ENCODE data around the gene SRPRA. TPM values are rescaled to one million over a fixed set of nuclear protein-coding genes. Genes with fewer than 3 reads are reported as not detected.
"Not testable (repeated sequence)": the region's sequence is repeated elsewhere in the genome, so short reads cannot be mapped to it uniquely, and the experiment has no call there.

SRPRA gene
- total and polyA plus RNA-seq, 12 donors: 32.5 to 88.4 (median 75.1) TPM

DNA sequence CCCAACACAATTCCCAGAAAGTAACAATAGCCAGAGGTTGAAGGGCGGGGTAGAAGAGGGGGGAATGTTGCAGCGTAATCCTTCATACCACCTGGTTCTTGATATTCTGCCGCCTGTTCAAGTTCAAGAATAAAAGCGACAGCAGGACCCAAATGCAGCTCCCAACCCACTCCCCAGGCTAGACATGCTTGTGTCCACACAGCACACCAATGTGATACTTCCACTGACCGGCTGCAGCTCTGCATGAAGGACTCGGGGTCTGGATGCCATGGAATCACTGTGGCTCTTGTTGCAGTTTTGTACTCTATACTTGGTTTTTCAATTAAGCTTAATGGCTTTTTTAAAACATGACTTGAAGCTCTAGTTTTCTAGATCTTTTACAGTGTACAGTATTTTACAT is 6.5 kb downstream of the SRPRA start:
- Histone ChIP-seq H3K4me1 (peaks cover 0 to 9% (median under 1%) of the 10 kb centered on the region in 9 donors), H3K36me3 (peaks cover 0 to 90% (median 65%) of the 10 kb centered on the region in 9 donors), H3K4me3 (no peak overlapping the region), H3K27ac (no peak overlapping the region), H3K9me3 (no peaks in the 10 kb centered on the region), H3K27me3 (no peaks in the 10 kb centered on the region)
- no peak for ATAC-seq
- intact Hi-C loops (cut with DNase I): loop anchor here in 2 of 10 donors (10.0 kb wide), 2 partner anchors 47 to 337 kb away; partner anchors contain the start of genes FAM118B (in 1 of the 2) and RPUSD4 (in 1 of the 2)
- TF ChIP-seq, protein P1, sequence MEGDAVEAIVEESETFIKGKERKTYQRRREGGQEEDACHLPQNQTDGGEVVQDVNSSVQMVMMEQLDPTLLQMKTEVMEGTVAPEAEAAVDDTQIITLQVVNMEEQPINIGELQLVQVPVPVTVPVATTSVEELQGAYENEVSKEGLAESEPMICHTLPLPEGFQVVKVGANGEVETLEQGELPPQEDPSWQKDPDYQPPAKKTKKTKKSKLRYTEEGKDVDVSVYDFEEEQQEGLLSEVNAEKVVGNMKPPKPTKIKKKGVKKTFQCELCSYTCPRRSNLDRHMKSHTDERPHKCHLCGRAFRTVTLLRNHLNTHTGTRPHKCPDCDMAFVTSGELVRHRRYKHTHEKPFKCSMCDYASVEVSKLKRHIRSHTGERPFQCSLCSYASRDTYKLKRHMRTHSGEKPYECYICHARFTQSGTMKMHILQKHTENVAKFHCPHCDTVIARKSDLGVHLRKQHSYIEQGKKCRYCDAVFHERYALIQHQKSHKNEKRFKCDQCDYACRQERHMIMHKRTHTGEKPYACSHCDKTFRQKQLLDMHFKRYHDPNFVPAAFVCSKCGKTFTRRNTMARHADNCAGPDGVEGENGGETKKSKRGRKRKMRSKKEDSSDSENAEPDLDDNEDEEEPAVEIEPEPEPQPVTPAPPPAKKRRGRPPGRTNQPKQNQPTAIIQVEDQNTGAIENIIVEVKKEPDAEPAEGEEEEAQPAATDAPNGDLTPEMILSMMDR (IDR thresholded peaks at IDR 0.05): no peak
- no peak for DNase-seq
- WGBS, 2 donors: 93 to 94% methylated on average over 6 of the region's 6 CpGs

DNA sequence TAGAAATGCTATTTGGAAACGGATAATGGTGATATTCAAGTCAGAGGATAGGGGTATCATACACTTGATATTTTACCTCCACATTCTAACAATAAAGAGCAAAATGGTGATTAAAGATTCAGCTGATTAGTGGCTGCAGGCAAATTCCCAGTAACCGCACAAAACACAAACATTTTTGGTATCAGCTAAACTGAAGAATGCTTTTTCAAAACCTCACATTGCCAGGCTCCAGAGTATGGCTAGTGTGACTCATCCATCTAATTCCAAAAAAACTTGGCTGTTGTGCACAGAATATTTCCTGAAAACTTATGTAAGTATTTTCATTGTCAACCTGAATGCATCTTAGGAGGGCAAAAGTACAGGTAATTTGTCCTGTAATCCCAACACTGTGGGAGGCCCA is 10.9 kb downstream of the SRPRA start:
- peaks cover 0 to 90% (median 28%) of the 10 kb centered on the region in 9 donors for H3K36me3 ChIP-seq
- no peak overlapping the region for H3K27ac ChIP-seq
- no peaks in the 10 kb centered on the region for H3K9me3 ChIP-seq
- peaks cover 0 to 9% (median 0%) of the 10 kb centered on the region in 9 donors for H3K4me1 ChIP-seq
- H3K4me3 ChIP-seq: no peak overlapping the region
- intact Hi-C loops (cut with DNase I): loop anchor here in 1 of 10 donors (5.0 kb wide), 1 partner anchor 330 kb away; no protein-coding TSS in a partner anchor
- no peak for ATAC-seq
- TF ChIP-seq, protein P1 (IDR thresholded peaks at IDR 0.05): no peak
- no peak for DNase-seq
- H3K27me3 ChIP-seq: no peaks in the 10 kb centered on the region
- 95 to 99% methylated on average over 2 of the region's 2 CpGs for WGBS, 2 donors

DNA sequence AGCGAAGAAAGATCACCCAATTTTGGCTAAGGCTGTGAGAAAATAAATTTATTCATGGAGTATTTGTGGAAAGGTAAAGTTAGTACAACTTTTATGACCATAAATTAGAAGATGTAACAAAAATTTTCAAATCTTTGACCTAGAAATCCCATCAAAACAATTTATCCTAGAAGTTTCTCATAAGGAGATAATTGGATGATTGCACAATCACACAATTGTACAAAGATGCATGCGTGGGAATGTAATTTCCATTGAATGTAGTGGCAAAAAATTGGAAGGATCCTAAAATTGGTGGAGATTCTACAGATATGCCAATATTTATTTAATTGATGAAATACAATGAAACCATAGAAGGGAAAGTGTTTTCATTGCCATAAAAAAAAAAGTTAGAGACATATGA is 11.6 kb downstream of the SRPRA start:
- H3K36me3 ChIP-seq: peaks cover 0 to 90% (median 22%) of the 10 kb centered on the region in 9 donors
- WGBS, 2 donors: 94 to 95% methylated on average over 2 of the region's 2 CpGs
- H3K4me1 ChIP-seq: peaks cover 0 to 9% (median 0%) of the 10 kb centered on the region in 9 donors
- no peak for DNase-seq
- no peak for ATAC-seq
- H3K27ac ChIP-seq: no peak overlapping the region
- no peaks in the 10 kb centered on the region for H3K27me3 ChIP-seq
- TF ChIP-seq, protein P1 (IDR thresholded peaks at IDR 0.05): no peak
- no peak overlapping the region for H3K4me3 ChIP-seq
- H3K9me3 ChIP-seq: no peaks in the 10 kb centered on the region
- intact Hi-C loops (cut with DNase I): loop anchor here in 1 of 10 donors (5.0 kb wide), 1 partner anchor 330 kb away; no protein-coding TSS in a partner anchor

DNA sequence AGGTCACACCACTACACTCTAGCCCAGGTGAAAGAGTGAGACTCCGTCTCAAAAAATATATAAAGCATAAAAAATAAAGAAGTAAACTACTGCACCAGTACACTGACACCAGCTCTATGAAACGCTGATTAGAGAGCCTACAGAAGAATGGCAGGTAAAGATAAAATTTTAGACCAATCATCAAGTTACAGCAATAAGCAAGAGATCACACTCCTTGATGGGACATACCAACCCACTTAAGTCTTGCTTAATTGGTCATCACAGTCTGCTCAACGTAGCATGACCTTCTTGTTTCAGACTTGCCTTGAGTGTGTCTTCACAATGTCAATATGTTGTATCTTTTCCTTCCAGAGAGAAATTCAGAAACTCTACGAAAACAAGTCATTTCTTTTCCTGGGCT is 12.5 kb downstream of the SRPRA start:
- DNase-seq (no peak), ATAC-seq (no peak)
- TF ChIP-seq, protein P1 (IDR thresholded peaks at IDR 0.05): no peak
- Histone ChIP-seq H3K4me3 (no peak overlapping the region), H3K9me3 (no peaks in the 10 kb centered on the region), H3K4me1 (peaks cover 0 to 7% (median 0%) of the 10 kb centered on the region in 9 donors), H3K27ac (no peak overlapping the region), H3K27me3 (no peaks in the 10 kb centered on the region), H3K36me3 (peaks cover 0 to 90% (median 21%) of the 10 kb centered on the region in 9 donors)
- WGBS, 2 donors: 94 to 96% methylated on average over 4 of the region's 4 CpGs
- intact Hi-C loops (cut with DNase I): loop anchor here in 1 of 10 donors (5.0 kb wide), 1 partner anchor 329 kb away; no protein-coding TSS in a partner anchor

DNA sequence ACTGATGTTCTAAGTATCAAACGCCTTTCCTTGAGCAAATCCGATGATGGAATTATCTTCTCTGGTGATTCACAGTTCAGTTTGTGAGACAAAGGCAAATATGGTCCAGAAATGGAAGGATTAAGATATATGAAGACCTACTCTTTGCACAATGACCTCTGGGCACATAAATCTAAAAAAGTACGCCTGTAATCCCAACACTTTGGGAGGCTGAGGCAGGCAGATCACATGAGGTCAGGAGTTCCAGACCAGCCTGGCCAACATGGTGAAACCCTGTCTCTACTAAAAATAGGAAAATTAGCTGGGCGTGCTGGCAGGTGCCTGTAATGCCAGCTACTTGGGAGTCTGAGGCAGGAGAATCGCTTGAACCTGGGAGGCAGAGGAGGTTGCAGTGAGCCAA is 13.2 kb downstream of the SRPRA start:
- H3K27me3 ChIP-seq, H3K4me1 ChIP-seq, DNase-seq, H3K27ac ChIP-seq, H3K9me3 ChIP-seq, ATAC-seq, H3K4me3 ChIP-seq: not testable (repeated sequence)
- 92 to 96% methylated on average over 5 of the region's 5 CpGs for WGBS, 2 donors
- intact Hi-C loops (cut with DNase I): loop anchor here in 1 of 10 donors (5.0 kb wide), 1 partner anchor 328 kb away; no protein-coding TSS in a partner anchor
- peaks cover 0 to 90% (median 19%) of the 10 kb centered on the region in 9 donors for H3K36me3 ChIP-seq
